Subcutaneous adipose tissue (tissue), 4 donors: ENCODE results near the gene NCKAP5. TPM values are rescaled to one million over a fixed set of nuclear protein-coding genes. Genes with fewer than 3 reads are reported as not detected.

Source experiments
- total RNA-seq, 4 donors: library from RNA; depleted of rRNA; stranded (reverse); fragments of >200 nt; gene quantifications; one replicate each; pipeline ENCODE4 v1.1.0, GENCODE V29; 2016
- TF ChIP-seq, protein P1 (sequence below): fragments of 450-650 bp; IDR thresholded peaks from one replicate; pipeline ENCODE4 v1.5.1; 2016; ENCODE audit warnings: low read depth, mild to moderate bottlenecking, control low read depth, antibody characterized with exemption, moderate library complexity

Gene NCKAP5
- total RNA-seq, 4 donors from 2014 or later = 1.5 to 6.4 (median 3.8) TPM

- TF ChIP-seq, protein P1, sequence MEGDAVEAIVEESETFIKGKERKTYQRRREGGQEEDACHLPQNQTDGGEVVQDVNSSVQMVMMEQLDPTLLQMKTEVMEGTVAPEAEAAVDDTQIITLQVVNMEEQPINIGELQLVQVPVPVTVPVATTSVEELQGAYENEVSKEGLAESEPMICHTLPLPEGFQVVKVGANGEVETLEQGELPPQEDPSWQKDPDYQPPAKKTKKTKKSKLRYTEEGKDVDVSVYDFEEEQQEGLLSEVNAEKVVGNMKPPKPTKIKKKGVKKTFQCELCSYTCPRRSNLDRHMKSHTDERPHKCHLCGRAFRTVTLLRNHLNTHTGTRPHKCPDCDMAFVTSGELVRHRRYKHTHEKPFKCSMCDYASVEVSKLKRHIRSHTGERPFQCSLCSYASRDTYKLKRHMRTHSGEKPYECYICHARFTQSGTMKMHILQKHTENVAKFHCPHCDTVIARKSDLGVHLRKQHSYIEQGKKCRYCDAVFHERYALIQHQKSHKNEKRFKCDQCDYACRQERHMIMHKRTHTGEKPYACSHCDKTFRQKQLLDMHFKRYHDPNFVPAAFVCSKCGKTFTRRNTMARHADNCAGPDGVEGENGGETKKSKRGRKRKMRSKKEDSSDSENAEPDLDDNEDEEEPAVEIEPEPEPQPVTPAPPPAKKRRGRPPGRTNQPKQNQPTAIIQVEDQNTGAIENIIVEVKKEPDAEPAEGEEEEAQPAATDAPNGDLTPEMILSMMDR = no peak
Measured at GRCh38 chr2:133574620-133575019, 6.4 kb upstream of the NCKAP5 start.

- TF ChIP-seq, protein P1 = no peak
Measured at GRCh38 chr2:133574186-133574585, 5.9 kb upstream of the NCKAP5 start.

GRCh38 chr2:133573491-133574162 lies 5.4 kb upstream of the NCKAP5 start:
- TF ChIP-seq, protein P1 = no peak

GRCh38 chr2:133571249-133571648 lies 3.0 kb upstream of the NCKAP5 start:
- TF ChIP-seq, protein P1 = no peak

DNA sequence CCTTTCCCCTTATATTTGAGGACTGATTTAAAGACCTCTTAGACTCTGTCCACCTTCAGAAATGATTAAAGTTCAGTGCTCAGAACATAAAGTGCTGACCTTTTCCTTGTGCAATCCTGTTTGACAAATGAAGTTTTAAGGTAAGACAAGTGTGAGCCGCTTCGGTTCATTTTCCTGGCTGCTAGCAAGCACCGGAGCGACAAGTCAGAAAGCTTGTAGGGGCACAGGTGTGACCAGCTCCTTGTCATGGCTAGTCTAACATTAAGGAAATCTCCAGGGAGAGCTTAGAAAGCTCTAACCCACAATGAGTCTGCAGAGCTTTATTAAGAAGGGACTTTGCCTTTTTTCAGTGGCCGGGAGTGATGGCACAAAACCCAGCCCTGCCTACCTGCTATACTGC lies 2.3 kb upstream of the NCKAP5 start:
- TF ChIP-seq, protein P1 = no peak

- TF ChIP-seq, protein P1 = no peak
Measured at GRCh38 chr2:133569286-133569830, 1.1 kb upstream of the NCKAP5 start.

- TF ChIP-seq, protein P1 = no peak
Measured at GRCh38 chr2:133568598-133568997, 335 bp upstream of the NCKAP5 start.
